NOMO-1 treated with dmso at 0.1 percent for 144 hours (cell line): Measurements from ENCODE around the gene ST3GAL6.

Experiments
- DNase-seq: peaks from one replicate; lab custom pipeline; 2025; ENCODE audit not compliant: unreplicated experiment; lab: John Stamatoyannopoulos, UW

Gene ST3GAL6

GRCh38 chr3:98843266-98843959 lies 80.3 kb downstream of the ST3GAL6 start:
- no peak for DNase-seq
